WTC11 (cell line): ENCODE results near the gene CLK3. TPM values are rescaled to one million over a fixed set of nuclear protein-coding genes. Genes with fewer than 3 reads are reported as not detected.

Experiments used
- ATAC-seq: fragments of 200-7000 bp; cut with Tn5 transposase; 2 replicates; pipeline ENCODE4 v1.10.0; 2021; ENCODE audit warnings: mild to moderate bottlenecking, moderate library complexity
- CTCF ChIA-PET: fragments of 300-600 bp; sonication (Branson Sonifier 250); formaldehyde crosslinking; loops from one replicate; lab custom pipeline; 2021; ENCODE audit warnings: antibody characterized with exemption; lab: Charles Lee
- POLR2A ChIA-PET: fragments of 350-600 bp; sonication (Branson Sonifier 250); formaldehyde crosslinking; loops from one replicate; lab custom pipeline; 2021; ENCODE audit warnings: antibody characterized with exemption; lab: Charles Lee
- DNase-seq: peaks from one replicate; pipeline ENCODE4 v3.0.0; 2021; ENCODE audit warnings: low spot score
- H3K27ac Mint-ChIP-seq: 2 replicates; pipeline ENCODE4 v1.8.0; 2021; ENCODE audit warnings: mixed read lengths
- H3K27me3 Mint-ChIP-seq: 2 replicates; pipeline ENCODE4 v1.8.0; 2021; ENCODE audit warnings: low read depth, mild to moderate bottlenecking, moderate library complexity, mixed read lengths
- H3K36me3 Mint-ChIP-seq: 2 replicates; pipeline ENCODE4 v1.8.0; 2021; ENCODE audit warnings: mixed read lengths
- H3K4me1 Mint-ChIP-seq: 2 replicates; pipeline ENCODE4 v1.8.0; 2022; ENCODE audit warnings: mixed read lengths
- H3K4me3 Mint-ChIP-seq: 2 replicates; pipeline ENCODE4 v1.8.0; 2021; ENCODE audit warnings: mild to moderate bottlenecking, moderate library complexity, mixed read lengths
- H3K9me3 Mint-ChIP-seq: 2 replicates; pipeline ENCODE4 v1.8.0; 2021; ENCODE audit warnings: mixed read lengths
- ATF1 ChIP-seq: sonication (generic); formaldehyde crosslinking; IDR thresholded peaks from 2 replicates; pipeline ENCODE4 v1.8.1; 2023; ENCODE audit warnings: mild to moderate bottlenecking, moderate library complexity, missing genetic modification reagents
- CREB1 ChIP-seq: sonication (generic); formaldehyde crosslinking; IDR thresholded peaks from 2 replicates; pipeline ENCODE4 v1.8.0; 2023; ENCODE audit warnings: mild to moderate bottlenecking, missing genetic modification reagents
- EMX1 ChIP-seq: fragments of 250-450 bp; sonication (Bioruptor Pico); IDR thresholded peaks from 2 replicates; pipeline ENCODE4 v1.8.0; 2021; ENCODE audit warnings: mild to moderate bottlenecking
- GRHL2 ChIP-seq: fragments of 250-450 bp; sonication (Bioruptor Pico); IDR thresholded peaks from 2 replicates; pipeline ENCODE4 v1.8.0; 2022; ENCODE audit warnings: mild to moderate bottlenecking, moderate library complexity; ENCODE audit not compliant: insufficient replicate concordance, severe bottlenecking
- GTF2I ChIP-seq: fragments of 250-450 bp; sonication (Bioruptor Pico); conservative IDR thresholded peaks from 2 replicates; pipeline ENCODE4 v1.4.0; 2021; ENCODE audit warnings: mild to moderate bottlenecking
- HMGA2 ChIP-seq: fragments of 250-450 bp; sonication (Bioruptor Pico); IDR thresholded peaks from 2 replicates; pipeline ENCODE4 v1.4.0; 2021; ENCODE audit warnings: mild to moderate bottlenecking, moderate library complexity
- JAZF1 ChIP-seq: fragments of 250-450 bp; sonication (Bioruptor Pico); IDR thresholded peaks from 2 replicates; pipeline ENCODE4 v1.9.0; 2021; ENCODE audit warnings: moderate library complexity, mild to moderate bottlenecking, inconsistent platforms
- MXD4 ChIP-seq: fragments of 250-450 bp; sonication (Bioruptor Pico); IDR thresholded peaks from 2 replicates; pipeline ENCODE4 v1.8.0; 2021; ENCODE audit warnings: mild to moderate bottlenecking, moderate library complexity, borderline replicate concordance
- NFYB ChIP-seq: sonication (generic); formaldehyde crosslinking; conservative IDR thresholded peaks from 2 replicates; pipeline ENCODE4 v1.8.0; 2022; ENCODE audit warnings: low read depth, missing genetic modification reagents
- NR1H2 ChIP-seq: sonication (generic); formaldehyde crosslinking; IDR thresholded peaks from 2 replicates; pipeline ENCODE4 v1.9.0; 2021; ENCODE audit warnings: mild to moderate bottlenecking, moderate library complexity, missing genetic modification reagents
- SP1 ChIP-seq: sonication (generic); formaldehyde crosslinking; conservative IDR thresholded peaks from 2 replicates; pipeline ENCODE4 v1.8.1; 2022; ENCODE audit warnings: missing genetic modification reagents
- TP53 ChIP-seq: sonication (generic); formaldehyde crosslinking; IDR thresholded peaks from 2 replicates; pipeline ENCODE4 v1.8.1; 2023; ENCODE audit warnings: mild to moderate bottlenecking, missing genetic modification reagents
- ZNF396 ChIP-seq: fragments of 250-450 bp; sonication (Bioruptor Pico); IDR thresholded peaks from 2 replicates; pipeline ENCODE4 v1.8.0; 2021; ENCODE audit warnings: mild to moderate bottlenecking, moderate library complexity, borderline replicate concordance
- total RNA-seq: library from RNA; stranded (reverse); gene quantifications from 3 replicates; pipeline ENCODE4 v1.2.3, GENCODE V29; 2021
- TF ChIP-seq, protein P1 (sequence below): sonication (generic); formaldehyde crosslinking; IDR thresholded peaks from 2 replicates; pipeline ENCODE4 v1.8.1; 2023; ENCODE audit warnings: mild to moderate bottlenecking, missing genetic modification reagents, borderline replicate concordance
- TF ChIP-seq, protein P2 (sequence below): sonication (generic); formaldehyde crosslinking; IDR thresholded peaks from 2 replicates; pipeline ENCODE4 v1.8.1; 2023; ENCODE audit warnings: mild to moderate bottlenecking, moderate library complexity, missing genetic modification reagents
- TF ChIP-seq, protein P3 (sequence below): sonication (generic); formaldehyde crosslinking; conservative IDR thresholded peaks from 2 replicates; pipeline ENCODE4 v1.8.1; 2022; ENCODE audit warnings: mild to moderate bottlenecking, missing genetic modification reagents
- TF ChIP-seq, protein P4 (sequence below): sonication (generic); formaldehyde crosslinking; IDR thresholded peaks from 2 replicates; pipeline ENCODE4 v1.8.0; 2022; ENCODE audit warnings: mild to moderate bottlenecking, missing genetic modification reagents

The CLK3 gene
- total RNA-seq, 1 experiment from 2014 or later: 48.1 TPM

DNA sequence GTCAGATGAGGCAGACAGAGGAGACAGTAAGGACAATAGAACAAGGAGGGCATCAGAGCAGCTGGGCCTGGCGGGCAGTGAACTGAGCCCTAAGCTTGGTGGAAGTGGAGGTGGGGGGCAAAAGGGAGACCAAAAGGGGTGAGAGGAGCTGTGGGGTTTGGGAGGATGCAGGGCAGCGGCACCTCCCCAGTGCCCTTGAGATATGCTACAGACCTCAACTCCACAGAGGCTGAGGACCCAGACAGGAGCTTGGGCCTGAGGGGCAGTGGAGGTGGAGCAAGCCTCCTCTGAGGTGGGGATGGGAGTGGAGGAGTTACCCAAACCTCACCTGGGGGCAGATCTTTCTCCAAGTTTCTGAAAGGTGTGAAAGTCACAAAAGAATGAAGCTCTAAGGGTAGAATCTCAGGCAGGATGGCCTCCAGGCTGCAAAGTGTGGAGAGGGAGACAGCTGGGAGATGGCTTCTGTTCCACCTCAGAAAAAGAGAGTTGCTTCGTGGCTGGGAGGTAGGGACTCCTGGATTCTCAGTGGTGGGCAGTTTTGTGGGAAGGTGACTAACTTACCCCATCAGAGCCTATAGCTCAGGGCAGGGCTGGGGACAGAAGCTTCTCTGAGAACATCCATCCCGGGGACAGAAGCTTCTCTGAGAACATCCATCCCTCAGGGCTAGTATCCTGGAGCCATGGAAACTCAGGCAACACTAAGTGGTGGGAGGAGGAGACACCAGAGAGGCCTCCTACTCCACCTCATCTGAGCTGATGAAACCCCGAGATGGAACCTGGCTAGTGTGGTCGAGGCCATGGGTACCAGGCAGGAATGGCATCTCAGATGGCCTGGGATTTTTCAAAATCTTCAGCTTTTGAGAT is 2.3 kb upstream of the CLK3 start:
- TF ChIP-seq, protein P1, sequence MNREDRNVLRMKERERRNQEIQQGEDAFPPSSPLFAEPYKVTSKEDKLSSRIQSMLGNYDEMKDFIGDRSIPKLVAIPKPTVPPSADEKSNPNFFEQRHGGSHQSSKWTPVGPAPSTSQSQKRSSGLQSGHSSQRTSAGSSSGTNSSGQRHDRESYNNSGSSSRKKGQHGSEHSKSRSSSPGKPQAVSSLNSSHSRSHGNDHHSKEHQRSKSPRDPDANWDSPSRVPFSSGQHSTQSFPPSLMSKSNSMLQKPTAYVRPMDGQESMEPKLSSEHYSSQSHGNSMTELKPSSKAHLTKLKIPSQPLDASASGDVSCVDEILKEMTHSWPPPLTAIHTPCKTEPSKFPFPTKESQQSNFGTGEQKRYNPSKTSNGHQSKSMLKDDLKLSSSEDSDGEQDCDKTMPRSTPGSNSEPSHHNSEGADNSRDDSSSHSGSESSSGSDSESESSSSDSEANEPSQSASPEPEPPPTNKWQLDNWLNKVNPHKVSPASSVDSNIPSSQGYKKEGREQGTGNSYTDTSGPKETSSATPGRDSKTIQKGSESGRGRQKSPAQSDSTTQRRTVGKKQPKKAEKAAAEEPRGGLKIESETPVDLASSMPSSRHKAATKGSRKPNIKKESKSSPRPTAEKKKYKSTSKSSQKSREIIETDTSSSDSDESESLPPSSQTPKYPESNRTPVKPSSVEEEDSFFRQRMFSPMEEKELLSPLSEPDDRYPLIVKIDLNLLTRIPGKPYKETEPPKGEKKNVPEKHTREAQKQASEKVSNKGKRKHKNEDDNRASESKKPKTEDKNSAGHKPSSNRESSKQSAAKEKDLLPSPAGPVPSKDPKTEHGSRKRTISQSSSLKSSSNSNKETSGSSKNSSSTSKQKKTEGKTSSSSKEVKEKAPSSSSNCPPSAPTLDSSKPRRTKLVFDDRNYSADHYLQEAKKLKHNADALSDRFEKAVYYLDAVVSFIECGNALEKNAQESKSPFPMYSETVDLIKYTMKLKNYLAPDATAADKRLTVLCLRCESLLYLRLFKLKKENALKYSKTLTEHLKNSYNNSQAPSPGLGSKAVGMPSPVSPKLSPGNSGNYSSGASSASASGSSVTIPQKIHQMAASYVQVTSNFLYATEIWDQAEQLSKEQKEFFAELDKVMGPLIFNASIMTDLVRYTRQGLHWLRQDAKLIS: no peak
- no peak for TF ChIP-seq NR1H2
- no peak for TF ChIP-seq GRHL2 (CRISPR knock-in tag)
- no peak for TF ChIP-seq JAZF1 (CRISPR knock-in tag)
- TF ChIP-seq SP1 (CRISPR knock-in tag): no peak
- TF ChIP-seq CREB1: no peak
- Mint-ChIP-seq H3K27ac (no peak overlapping the region), H3K4me3 (peak overlapping the region; percentile 86; the same call in 1 of the 2 replicates), H3K9me3 (no peaks in the 10 kb centered on the region), H3K36me3 (no peaks in the 10 kb centered on the region), H3K4me1 (peaks cover 17% of the 10 kb centered on the region), H3K27me3 (peaks cover 30% of the 10 kb centered on the region)
- ATAC-seq: no peak
- ChIA-PET POLR2A (interaction anchor here (0.5 to 3.4 kb wide), 4 partner anchors 15 to 147 kb away, joined by 3 to 16 read pairs (median 6); no protein-coding TSS in a partner anchor), CTCF (interaction anchor here (0.7 to 4.3 kb wide), 10 partner anchors 11 to 241 kb away, joined by 3 to 29 read pairs (median 6); partner anchors contain the start of gene ARID3B)
- no peak for DNase-seq

DNA sequence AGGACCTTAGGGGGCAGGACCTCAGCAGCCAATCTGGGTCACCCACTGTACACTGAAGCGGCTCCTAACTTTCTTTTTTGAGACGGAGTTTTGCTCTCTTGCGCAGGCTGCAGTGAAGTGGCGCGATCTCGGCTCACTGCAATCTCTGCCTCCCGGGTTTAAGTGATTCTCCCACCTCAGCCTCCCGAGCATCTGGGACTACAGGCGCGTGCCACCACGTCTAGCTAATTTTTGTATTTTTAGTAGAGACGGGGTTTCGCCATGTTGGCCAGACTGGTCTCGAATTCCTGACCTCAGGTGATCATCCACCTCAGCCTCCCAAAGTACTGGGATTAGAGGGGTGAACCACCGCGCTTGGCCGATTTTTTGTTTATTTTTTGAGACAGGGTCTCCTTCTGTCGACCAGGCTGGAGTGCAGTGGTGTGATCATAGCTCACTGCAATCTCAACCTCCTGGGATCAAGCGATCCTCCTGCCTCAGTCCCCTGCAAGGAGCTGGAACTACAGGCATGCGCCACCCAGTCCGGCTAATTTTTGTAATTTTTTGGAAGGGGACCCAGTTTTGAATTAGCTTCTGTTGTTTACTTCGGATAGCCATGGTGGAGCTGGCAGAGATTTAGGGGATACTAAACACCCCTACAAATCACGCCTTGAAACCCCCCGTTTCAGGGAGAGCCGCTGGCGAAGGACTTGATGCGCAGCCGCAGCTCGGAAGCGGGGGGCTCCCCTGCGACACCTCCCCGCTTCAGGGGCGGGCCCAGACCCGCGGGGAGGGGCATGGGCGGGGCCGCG is 1.5 kb upstream of the CLK3 start:
- Mint-ChIP-seq H3K27me3 (peaks cover 28% of the 10 kb centered on the region), H3K27ac (no peak overlapping the region), H3K9me3 (no peaks in the 10 kb centered on the region), H3K4me3 (peak overlapping the region; percentile 86), H3K36me3 (no peaks in the 10 kb centered on the region), H3K4me1 (peaks cover 17% of the 10 kb centered on the region)
- CTCF ChIA-PET: interaction anchor here (0.6 to 4.3 kb wide), 14 partner anchors 12 to 848 kb away, joined by 3 to 29 read pairs (median 5); partner anchors contain the start of gene ARID3B
- ATAC-seq (peak; percentile 58), DNase-seq (peak; percentile 83)
- POLR2A ChIA-PET: interaction anchor here (0.6 to 3.4 kb wide), 5 partner anchors 16 to 289 kb away, joined by 3 to 16 read pairs (median 10); no protein-coding TSS in a partner anchor
- TF ChIP-seq SP1 (CRISPR knock-in tag) (peak; percentile 92), TP53 (no peak)

DNA sequence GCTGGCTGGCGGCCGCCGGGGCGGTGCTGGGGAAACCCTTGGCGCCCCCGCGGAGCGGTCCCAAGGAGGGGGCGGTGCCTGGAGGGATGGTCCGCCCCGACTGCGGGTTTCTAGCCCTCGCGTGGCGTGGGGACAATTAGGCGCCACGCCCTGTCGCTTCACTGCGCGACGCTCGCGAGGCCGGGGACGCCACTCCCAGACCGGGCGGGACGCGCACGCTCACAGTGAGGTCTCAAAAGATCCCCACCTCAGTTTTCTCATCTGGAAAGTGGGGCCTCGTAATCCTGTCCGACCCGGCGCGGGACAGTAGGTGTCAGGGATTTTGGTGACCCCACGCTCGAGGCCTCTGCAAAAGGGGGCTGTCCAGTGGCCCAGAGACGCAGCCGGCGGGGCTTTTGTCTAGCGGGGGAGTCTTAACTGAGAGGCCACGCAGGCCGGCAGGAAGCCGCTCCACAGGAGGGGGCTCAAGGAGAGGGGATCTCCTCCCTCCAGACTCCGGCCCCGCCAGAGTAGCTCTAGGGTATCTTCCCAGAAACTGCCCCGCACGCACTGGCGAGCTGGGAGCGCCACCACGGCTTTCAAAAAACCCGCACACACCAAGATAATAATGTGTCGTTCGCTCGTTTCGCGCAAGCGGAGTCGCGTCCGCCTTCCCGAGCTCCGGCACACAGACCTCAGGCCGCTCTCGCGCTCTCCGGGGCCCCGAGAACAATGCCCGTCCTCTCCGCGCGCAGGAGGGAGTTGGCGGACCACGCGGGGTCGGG is 710 bp upstream of the CLK3 start:
- ATAC-seq (peak; percentile 9), DNase-seq (peak; percentile 60)
- CTCF ChIA-PET: interaction anchor here (0.6 to 4.3 kb wide), 10 partner anchors 14 to 847 kb away, joined by 3 to 29 read pairs (median 6); partner anchors contain the start of gene ARID3B
- Mint-ChIP-seq H3K27ac (peak overlapping the region; percentile 95), H3K4me3 (peak overlapping the region; percentile 86), H3K27me3 (peaks cover 22% of the 10 kb centered on the region), H3K36me3 (peaks cover 6% of the 10 kb centered on the region), H3K9me3 (no peaks in the 10 kb centered on the region), H3K4me1 (peaks cover 17% of the 10 kb centered on the region)
- POLR2A ChIA-PET: interaction anchor here (0.7 to 3.4 kb wide), 7 partner anchors 17 to 154 kb away, joined by 3 to 16 read pairs (median 4); partner anchors contain the start of genes ARID3B and UBL7
- TF ChIP-seq HMGA2 (peak; percentile 36; the same call in 1 of the 2 replicates), ATF1 (CRISPR knock-in tag) (no peak), EMX1 (CRISPR knock-in tag) (peak; percentile 78; the same call in 1 of the 2 replicates), GTF2I (CRISPR knock-in tag) (peak; percentile 100), NFYB (CRISPR knock-in tag) (no peak), MXD4 (CRISPR knock-in tag) (no peak), ZNF396 (CRISPR knock-in tag) (no peak)
- TF ChIP-seq, protein P2, sequence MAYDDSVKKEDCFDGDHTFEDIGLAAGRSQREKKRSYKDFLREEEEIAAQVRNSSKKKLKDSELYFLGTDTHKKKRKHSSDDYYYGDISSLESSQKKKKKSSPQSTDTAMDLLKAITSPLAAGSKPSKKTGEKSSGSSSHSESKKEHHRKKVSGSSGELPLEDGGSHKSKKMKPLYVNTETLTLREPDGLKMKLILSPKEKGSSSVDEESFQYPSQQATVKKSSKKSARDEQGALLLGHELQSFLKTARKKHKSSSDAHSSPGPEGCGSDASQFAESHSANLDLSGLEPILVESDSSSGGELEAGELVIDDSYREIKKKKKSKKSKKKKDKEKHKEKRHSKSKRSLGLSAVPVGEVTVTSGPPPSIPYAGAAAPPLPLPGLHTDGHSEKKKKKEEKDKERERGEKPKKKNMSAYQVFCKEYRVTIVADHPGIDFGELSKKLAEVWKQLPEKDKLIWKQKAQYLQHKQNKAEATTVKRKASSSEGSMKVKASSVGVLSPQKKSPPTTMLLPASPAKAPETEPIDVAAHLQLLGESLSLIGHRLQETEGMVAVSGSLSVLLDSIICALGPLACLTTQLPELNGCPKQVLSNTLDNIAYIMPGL (CRISPR knock-in tag): peak; percentile 51; the same call in 1 of the 2 replicates
- TF ChIP-seq, protein P3, sequence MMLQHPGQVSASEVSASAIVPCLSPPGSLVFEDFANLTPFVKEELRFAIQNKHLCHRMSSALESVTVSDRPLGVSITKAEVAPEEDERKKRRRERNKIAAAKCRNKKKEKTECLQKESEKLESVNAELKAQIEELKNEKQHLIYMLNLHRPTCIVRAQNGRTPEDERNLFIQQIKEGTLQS (CRISPR knock-in tag): no peak
- TF ChIP-seq, protein P4, sequence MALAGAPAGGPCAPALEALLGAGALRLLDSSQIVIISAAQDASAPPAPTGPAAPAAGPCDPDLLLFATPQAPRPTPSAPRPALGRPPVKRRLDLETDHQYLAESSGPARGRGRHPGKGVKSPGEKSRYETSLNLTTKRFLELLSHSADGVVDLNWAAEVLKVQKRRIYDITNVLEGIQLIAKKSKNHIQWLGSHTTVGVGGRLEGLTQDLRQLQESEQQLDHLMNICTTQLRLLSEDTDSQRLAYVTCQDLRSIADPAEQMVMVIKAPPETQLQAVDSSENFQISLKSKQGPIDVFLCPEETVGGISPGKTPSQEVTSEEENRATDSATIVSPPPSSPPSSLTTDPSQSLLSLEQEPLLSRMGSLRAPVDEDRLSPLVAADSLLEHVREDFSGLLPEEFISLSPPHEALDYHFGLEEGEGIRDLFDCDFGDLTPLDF (CRISPR knock-in tag): no peak
